AML-193 (cell line): ENCODE results near the gene JAM2.
"Not testable (repeated sequence)": the region's sequence is repeated elsewhere in the genome, so short reads cannot be mapped to it uniquely, and the experiment has no call there.

Source experiments
- DNase-seq, 2 experiments: peaks; one replicate each; lab custom pipeline; 2025; lab: John Stamatoyannopoulos, UW

The JAM2 gene

GRCh38 chr21:25638660-25639550, at the start of gene JAM2:
JAM2 (plus strand) TSS chr21:25639258; CDS start chr21:25639822, 564 bp downstream.
- DNase-seq, result no peak

DNA sequence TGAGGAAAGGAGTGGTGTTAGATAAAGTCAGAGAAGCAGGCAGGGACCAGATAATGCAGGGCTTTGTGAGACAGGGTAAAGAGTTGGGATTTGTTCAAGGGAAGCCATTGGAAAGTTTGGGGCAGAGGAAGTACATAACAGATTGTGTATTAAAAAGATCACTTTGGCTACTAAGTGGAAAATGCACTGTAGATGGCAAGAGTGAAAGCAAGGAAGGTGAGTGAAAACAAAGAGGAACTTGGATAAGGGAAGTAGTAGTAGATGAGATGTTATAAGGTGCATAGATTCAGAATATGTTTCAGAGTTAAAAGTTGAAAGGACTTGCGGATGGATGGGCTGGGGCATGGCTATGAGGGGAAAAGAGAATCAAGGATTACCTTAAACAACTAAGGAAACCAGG, 49.2 kb upstream of the JAM2 start:
- DNase-seq, result peak; percentile 11 to 24

DNA sequence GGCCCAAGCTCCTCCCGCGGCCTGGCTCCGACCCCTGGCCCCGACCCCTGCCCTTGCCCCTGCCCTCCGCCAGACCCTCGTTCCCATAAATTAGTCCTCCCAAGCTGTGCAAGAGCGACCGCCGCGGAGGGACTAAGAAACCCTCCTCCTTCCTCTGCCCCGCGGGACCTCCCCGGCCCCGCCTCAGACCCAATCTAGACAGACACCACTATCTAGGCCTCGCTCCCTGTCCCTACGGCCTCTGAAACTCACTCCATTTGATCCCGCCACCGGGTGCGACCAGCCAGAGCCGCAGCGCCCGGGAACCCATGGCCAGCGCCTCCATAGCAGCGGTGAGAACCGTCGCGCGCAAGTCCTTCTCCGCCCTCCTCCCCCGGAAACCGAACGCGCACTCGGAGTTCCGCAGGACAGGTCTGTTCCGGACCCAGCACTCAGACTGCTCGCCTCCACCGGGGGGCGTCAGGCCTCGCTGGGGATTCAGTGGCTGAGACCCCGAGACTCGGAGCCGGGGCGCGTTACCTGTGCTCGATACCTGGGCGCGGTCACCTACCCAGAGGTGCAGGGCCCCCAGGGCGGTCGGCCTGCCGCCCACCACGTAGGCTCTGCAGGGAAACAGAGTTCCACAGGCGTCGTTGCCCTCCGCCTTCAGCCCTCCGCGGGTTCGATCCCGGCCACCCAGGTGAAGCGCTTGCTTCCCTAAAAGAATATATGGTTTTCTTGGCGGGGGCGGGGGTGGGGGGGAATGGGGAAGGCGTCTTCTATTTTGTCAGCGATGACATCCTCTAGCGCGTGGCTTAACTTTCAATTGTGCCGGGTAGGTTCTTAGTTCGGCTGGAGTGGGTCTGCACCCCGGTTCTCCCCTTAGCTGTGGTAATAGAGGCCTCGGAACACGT, 31.7 kb upstream of the JAM2 start, which contains the start of gene MRPL39:
MRPL39 (minus strand) TSS at position 331 of the 893 bp plus-strand sequence; CDS start at position 325, 6 bp downstream.
- DNase-seq, result peak; percentile 65 to 77

- peak; percentile 72 to 77 for DNase-seq
These were observed 30.9 kb upstream of the JAM2 start for GRCh38 chr21:25608044-25608737.

DNA sequence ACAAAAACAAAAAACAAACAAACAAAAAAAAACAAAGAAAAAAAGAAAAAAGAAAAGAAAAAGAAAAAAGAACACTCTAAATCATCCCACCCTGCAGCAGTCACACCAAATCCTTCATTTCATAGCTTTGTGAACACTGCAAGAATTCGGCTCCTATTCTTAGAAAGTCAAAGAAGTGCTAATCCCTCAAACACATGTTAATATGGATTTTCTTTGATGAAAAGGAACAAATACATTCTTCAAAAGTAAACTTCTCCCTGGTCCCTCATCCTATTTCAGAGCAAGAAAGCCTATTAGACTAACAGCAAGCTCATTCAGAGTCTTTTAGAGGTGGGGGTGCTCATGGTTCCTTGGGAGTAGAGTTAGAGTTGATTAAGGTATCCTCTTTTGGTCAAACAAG, 24.6 kb upstream of the JAM2 start:
- DNase-seq, result no peak

DNA sequence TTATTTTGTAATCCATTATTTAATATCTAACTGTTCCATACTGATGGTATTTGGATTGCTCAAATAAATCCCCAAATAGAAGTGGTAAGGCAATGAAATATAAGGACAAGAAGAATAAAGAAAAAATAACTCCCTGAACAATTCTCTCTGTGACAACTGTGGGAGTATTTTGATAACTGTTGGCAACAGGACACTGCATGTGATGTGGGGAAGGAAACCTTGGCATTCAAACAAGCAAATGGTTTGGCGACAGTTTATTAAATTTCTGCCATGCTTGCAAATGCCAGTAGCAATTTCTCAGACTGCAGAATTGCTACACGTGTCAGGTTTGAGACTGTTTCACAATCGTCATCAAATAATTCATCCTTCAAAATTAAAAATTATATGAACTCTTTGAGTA, 23.2 kb upstream of the JAM2 start:
- DNase-seq, result no peak

DNA sequence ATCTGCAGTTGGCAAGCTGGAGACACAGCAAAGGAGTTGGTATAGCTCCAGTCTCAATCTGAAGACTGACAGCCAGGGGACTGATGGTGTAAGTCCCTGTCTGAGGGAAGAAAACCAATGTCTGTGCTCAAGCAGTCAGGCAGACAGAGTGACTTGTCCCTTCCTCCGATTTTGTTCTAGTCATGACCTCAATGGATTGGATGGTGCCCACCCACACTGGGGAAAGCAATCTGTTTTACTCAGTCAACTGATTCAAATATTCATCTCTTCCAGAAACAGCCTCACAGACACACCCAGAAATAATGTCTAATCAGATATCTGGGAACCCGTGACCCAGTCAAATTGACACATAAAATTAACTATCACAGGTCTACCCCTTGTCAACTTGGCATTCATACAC, 19.9 kb upstream of the JAM2 start:
- DNase-seq, result no peak

DNA sequence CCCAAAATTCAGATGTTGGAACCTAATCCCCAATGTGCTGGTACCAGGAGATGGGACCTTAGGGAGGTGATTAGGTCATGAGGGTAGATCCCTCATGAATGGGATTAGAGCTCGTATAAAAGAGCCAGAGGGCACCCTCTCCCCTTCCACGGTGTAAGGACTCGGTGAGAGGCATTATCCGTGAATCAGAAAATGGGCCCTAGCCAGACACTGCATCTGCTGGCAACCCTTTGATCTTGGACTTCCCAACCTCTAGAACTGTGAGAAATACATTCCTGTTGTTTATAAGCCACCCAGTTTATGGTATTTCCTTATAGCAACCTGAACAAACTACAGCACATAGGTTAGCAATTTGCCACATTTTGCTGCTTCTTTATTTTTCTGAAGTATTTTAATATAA, 14.5 kb upstream of the JAM2 start:
- DNase-seq, result no peak

- DNase-seq, result no peak
These were observed 14.0 kb upstream of the JAM2 start for GRCh38 chr21:25625036-25625435.

GRCh38 chr21:25625776-25626555, 13.1 kb upstream of the JAM2 start:
- DNase-seq, result not testable (repeated sequence)

DNA sequence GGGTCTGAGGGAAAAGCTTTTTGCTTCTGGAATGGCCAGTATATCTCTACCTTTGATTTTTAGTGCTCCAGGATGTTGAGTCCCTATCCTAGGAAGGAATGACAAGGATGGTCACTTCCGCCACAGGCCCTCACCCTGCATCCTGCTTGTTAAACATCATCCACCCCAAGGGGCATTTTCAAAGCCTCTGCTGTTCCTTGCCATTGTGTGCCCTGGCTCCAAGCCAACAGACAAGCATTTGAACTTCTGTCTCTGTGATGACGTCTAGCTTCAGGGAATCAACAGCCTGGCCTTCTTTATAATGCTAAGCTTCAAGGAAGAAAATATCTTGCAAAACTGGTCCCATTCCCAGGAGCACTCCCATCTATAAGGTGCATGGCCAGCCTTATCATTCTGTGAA, 12.3 kb upstream of the JAM2 start:
- DNase-seq, result no peak

GRCh38 chr21:25632296-25632695, 6.8 kb upstream of the JAM2 start:
- DNase-seq, result no peak

GRCh38 chr21:25635310-25635709, 3.7 kb upstream of the JAM2 start:
- DNase-seq, result no peak

DNA sequence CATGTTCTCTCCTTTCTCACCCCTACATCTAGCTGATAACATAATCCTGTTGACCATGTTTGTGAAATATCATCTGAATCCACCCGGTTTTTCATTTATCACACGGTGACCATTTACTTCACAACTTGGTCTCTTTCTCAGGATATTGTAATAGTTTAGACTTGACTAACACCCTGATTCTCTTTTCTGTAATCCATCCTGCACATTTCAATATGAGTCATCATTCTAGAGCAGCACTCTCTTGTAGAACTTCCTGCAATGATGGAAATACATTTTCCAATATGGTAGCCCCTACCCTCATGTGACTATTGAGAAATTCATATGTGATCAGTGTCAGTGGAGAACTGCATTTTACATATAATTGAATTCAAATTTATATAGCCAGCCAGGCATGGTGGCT, 2.3 kb upstream of the JAM2 start:
- DNase-seq, result no peak

- no peak for DNase-seq
These were observed 1.0 kb upstream of the JAM2 start for GRCh38 chr21:25637851-25638659.

DNA sequence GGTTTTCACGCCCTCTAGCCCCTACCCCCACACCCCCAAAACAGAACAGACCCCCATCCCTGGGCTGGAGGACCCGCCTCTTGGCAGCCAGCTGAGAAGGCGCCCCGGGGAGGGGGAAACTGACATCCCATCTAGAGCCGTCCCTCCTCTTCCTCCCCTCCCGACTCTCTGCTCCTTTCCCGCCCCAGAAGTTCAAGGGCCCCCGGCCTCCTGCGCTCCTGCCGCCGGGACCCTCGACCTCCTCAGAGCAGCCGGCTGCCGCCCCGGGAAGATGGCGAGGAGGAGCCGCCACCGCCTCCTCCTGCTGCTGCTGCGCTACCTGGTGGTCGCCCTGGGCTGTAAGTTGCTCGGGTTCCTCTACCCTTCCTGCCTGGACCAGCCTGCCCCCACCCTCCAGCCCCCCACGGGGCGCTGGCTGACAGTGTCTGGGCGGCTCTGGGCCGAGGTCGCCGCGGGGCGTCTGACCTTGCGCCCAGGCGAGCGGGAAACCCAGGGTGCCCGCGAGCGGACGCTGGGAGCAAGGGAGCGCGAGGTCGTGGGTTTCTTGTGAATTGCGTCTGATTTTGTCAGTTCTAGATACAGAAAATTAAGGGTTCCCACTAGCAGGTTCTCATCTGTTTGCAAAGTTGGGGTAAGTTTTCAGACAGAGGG, 618 bp downstream of the JAM2 start:
- no peak for DNase-seq

- no peak for DNase-seq
These were observed 1.3 kb downstream of the JAM2 start for GRCh38 chr21:25640202-25640942.

DNA sequence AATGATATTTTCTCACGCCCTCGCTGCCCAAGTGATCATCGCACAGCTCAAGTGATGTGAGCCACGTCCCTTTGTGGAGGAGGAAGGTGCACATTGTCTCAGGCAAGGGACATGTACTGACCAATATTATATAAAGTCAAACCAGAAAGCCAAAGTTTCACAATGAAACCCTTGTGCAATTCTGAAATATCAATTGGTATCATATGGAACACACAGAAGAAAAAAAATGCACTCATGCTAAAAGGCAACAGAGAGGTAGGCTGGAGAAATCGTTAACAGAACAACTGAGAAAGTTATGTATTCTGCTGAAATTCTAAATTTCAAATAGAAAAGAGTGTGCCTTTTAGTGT, 1.9 kb downstream of the JAM2 start:
- DNase-seq, result no peak

DNA sequence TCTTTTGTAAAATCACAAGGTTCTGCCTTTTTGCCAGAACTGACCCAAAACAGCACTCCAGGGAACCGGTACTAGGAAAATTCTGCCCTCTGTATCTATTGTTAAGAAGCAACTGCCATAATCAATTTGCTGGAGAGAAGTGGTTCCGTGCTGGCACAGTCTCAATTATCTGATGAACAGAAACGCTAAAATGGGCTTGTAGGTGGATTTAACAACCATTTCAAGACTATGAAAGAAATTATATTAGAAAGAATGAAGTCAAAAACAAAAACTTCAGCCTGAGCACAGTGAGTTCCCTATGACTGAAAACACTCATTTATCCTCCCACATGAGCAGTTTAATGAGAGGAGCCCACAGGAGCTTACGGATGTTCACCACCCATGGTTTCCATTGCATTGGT, 4.4 kb downstream of the JAM2 start:
- DNase-seq, result no peak
